LoVo (cell line): ENCODE data around the gene PDZK1IP1.

Experiments used
- DNase-seq: peaks from one replicate; pipeline ENCODE4 v3.0.0-alpha.2; 2016; ENCODE audit warnings: low spot score

PDZK1IP1 gene

DNA sequence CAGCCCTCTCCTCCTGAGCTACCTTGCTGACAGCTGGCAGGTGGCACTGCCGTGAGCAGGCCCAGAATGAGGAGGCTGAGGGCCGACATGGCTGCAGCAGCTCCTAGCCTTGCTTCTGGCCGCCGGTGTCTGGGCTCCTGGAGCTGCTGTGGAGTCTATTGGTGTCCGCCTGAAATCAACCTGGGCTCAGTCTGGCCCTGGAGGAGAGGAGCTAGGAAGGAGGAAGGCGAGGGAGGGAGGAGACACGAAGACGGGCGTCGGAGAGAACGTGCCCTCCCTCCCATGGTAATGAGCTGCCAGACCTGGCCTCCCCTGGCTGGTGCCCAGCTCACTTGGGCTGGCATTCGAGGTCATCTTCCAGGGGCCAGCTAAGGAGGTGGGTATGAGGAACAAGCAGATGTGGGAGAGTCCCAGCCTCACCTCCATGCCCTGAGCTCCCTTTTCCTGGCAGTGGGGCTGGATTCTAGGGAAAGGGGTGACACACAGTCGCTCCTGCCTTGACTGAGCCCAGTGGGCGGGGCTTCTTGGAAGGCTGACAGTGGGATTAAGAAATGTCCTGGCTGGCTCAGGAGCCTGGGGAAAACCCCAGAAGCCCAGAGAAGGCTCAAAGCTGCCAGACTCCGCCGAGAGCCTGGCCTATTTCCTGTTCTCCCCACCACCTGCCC, at the start of gene PDZK1IP1:
Gene PDZK1IP1, minus strand, starts transcription at position 193 of the 665 bp plus-strand sequence. Its CDS starts 104 bp downstream, at position 89.
- DNase-seq = peak; percentile 64

GRCh38 chr1:47238935-47239592, 49.2 kb upstream of the PDZK1IP1 start:
- no peak for DNase-seq

DNA sequence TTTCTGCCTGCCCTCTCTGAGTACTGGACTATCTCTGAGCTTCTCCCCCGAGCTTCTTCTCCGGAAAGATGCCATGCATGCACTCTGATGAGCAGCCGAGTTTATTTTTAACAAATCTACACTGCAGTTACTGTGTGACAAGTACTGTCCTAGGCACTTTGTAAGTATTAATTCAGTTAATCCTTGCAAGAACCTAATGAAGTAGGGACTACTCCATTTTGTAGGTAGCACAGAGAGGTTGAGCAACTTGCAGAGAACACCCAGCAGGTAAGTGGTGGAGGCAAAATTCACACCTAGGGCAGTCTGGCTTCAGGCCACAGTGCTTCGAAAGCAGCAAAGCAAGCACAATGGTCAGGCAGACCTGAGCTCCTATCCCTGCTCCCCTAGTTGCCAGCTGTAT, 46.0 kb upstream of the PDZK1IP1 start:
- DNase-seq = no peak

DNA sequence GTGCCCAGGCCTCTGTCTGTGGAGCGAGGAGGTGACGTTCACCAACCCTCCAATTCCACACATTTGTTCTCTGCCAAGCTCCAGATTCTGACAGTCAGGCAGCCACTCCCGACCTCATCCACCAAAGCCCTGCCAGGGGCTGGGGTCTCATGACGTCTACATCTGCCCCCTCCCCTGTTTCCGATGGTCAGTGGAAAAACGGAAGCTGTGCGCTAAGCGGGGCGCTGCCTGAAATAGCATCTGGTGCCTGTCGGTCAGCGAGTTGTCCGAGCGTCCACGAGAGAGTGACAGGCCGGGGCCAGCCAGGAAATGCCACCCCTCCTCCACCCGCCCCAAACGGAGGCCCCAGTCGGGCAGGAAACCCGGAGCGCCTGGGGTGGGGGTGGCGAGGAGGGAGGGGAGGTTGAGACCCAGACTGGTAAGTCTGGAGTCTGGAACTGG, 45.4 kb upstream of the PDZK1IP1 start:
- no peak for DNase-seq

DNA sequence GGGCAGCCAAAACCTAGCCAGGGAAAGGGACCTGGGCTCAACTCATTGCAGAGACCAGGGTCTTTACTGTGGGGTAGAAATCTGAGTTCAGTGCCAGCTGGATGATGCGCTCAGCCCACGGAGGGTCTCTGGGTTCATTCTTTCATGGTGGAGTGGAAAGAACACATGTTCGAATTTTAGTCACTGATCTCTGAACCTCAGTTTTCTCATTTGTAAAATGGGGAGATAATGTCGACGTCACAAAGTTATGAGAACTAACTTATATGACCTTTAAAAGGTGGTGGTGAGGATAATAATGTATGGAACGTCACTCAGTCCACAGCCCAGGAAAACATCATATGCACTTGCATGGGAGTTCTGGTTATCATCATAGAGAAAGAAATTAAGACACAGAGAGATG, 43.4 kb upstream of the PDZK1IP1 start:
- DNase-seq = no peak

- no peak for DNase-seq
Observed at GRCh38 chr1:47232187-47232874, 42.5 kb upstream of the PDZK1IP1 start, which contains the start of gene TAL1. Gene TAL1 (minus strand): TSS chr1:47232225. CDS start chr1:47225888, 6,337 bp downstream.

DNA sequence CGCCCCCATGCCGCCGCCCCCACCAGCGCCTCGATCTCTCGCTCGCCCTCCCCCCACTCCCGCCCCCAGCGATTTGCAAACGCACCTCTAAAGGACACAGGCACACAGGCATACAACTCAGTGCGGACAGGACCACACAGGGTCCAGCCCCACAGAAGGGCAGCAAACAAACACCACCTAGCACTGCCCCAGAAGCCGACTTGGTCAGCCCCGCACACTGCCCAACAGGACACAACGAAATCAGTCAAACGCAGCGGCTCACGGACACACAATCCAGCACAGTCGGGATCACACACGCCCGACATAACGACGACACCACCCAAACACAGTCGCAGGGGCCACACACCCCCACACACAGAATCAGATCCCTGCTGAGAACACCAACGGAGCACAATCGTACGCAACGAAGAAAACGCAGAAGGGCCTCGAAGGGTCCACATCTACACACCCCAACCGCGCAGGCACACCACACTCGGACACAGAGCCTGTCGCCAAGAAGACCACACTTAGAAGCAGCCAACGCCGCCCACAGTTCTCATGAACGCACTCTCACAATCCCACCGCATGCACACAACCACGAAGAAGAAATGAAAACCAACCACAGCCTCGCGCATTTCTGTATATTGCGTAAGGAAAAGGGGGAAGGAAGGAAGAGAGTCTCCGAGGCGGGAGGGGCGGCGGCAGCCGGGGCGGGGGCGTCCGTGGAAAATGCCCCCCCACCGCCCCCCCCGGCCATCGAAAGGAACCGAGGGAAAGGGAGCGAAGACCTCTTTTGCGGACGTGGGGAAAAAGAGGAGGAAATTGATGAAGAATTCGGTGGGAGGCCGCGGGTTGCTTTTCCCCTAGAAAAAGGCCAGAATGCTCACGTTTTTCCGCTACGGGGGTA, 41.7 kb upstream of the PDZK1IP1 start:
- DNase-seq = no peak

DNA sequence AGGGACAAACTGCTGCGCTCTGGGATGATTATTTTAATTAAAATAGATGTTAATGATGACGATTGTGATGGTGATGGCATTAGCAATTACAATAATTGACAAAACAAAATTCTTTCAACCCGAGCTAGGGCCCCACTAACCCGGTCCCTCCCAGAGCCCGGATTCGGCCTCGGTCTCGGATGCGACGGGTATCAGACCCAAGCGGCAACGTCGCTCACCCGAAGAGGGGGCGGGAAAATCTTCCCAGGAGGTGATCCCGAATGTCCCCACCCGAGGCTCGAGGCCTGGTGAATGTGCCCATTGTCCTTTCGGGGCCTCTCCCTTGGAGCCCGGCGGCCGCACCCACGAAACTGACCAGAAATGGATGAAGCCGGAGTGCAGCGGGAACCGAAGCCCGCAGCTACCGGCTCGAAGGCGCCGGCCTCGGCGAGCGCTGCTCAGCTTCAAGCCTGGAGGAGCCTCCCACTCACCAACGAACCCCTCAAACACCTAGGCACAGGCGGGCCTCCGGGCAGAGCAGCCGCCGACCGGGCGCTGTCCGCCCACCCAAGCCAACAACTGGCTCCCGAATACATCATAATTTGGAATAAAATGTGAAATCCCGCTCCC, 41.0 kb upstream of the PDZK1IP1 start:
- DNase-seq = no peak

DNA sequence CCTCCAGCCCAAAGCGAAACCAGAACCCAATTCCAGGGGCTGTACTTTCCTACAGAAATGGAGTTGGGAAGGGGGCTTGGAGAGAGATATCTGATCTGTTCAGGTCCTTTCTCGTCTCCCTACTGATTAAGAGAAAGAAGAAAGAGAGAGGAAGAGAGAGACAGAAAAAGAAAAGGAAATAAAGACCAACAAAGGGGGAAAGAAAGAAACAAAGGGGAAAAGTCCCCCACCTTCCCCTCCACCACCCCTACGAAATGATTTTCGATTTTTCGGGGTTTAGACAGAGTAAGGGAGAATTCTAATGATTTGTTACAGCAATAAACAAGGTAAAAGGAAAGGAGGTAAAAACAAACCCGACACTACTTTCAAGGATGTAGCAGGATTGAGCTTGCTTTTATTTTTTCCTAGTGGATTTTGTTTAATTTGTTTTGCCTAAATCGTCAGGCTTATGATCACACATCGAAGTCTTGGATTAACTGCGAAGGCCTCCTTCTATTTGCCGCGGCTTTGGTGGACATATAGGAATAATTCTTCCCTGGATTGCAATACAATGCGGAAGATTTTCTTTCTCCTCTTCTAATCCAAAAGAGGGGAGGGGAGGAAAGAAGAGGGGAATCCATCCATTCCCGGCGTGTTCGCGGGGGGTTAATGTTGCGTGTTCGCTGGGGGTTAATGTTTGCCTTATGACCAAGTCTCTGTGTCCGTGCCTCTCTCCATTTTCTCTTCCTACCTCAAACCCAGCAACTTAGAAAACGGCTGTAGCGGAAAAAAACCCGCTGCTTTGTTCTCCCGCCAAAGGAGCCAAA, 40.3 kb upstream of the PDZK1IP1 start:
- DNase-seq = no peak

- no peak for DNase-seq
Observed at GRCh38 chr1:47229031-47229885, 39.4 kb upstream of the PDZK1IP1 start.

GRCh38 chr1:47228644-47229030, 38.8 kb upstream of the PDZK1IP1 start:
- no peak for DNase-seq

DNA sequence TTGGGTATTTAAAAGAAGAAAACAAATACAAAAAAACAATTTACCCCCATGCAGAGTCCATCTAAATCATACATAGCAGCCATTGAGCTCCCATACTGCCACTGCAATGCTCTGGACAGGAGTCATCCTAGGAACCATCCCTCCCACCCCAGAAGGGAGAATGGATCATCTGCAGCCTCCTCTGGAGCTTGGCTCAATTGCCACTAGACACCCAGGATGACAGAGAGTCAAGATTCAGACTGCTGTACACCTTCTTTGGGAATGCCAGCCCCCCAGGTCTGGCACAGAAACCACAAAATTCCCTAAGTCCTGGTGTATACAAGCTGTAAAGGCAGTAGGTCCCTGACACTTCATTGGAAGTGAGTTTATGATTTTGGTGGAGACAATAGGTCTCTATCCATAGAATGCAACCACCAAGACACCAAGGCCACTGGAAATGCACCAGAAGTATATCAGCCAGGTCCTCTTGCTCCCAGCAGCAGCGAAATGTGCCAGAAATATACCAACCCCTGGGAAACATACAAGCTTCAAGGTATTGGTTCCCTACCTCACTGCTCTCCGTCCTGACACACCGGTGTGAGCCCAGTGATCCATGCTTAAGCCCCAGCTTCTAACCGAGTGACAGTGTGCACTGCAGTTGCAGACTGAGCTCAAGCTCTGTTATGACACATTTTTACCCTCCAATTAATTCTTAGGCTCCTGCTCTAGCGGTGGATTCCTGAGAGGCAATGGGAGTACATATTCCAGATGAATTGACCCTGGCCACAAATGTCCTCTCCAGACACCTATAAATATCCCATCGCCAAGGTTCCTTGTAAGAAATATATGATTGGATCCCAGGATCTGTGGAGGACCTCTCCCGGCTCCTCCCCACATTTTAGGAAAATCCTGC, 37.8 kb upstream of the PDZK1IP1 start:
- DNase-seq = no peak

DNA sequence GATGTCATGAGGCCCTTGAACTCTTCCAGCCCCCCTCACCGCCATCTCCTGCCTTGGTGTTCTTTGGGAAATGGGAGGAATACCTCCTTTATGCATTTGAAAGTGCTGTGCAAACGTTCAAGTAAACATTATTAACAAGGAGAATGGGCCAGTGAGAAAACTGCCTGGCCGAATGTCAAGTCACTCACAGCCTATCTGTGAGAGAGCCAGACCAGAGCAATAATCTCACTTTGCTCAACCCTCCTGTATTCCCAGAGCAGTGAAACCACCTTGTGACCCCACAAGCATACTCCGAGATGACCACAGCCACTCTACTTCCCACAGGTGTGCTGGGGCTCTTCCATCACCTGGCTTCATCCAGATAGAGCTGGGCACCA, 37.0 kb upstream of the PDZK1IP1 start:
- no peak for DNase-seq

- DNase-seq = no peak
Observed at GRCh38 chr1:47226121-47226838, 36.4 kb upstream of the PDZK1IP1 start.

DNA sequence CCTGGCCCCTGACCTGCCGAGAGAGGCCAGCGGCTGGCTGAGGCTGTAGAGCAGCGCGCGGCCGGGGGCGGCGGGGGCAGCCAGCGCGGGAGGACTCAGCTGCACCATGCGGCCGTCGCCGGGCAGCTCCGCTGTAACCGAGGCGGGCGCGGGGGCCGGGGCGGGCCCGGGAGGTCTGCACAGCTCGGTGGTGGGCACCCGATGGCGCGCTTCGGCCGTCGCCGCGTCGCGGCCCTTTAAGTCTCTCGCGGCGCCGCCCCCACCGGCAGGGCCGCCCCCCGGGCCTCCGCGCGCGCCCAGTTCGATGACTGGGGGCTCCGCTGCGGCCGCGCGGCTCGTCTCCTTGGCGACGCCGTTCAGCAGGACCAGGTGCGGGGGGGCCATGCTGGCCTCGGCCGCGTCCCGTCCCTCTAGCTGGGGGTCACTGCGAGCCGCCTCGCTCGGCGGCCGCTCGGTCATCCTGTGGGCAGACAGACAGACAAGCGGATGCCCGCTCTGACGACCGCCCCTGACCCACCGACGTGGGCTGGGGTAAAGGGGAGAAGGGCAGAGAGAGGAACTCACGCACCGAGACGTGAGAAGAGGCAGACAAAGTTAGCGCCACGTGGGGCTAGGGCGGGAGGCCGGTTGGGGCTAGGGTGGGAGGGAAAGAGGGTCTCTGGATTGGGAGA, 35.7 kb upstream of the PDZK1IP1 start:
- no peak for DNase-seq

DNA sequence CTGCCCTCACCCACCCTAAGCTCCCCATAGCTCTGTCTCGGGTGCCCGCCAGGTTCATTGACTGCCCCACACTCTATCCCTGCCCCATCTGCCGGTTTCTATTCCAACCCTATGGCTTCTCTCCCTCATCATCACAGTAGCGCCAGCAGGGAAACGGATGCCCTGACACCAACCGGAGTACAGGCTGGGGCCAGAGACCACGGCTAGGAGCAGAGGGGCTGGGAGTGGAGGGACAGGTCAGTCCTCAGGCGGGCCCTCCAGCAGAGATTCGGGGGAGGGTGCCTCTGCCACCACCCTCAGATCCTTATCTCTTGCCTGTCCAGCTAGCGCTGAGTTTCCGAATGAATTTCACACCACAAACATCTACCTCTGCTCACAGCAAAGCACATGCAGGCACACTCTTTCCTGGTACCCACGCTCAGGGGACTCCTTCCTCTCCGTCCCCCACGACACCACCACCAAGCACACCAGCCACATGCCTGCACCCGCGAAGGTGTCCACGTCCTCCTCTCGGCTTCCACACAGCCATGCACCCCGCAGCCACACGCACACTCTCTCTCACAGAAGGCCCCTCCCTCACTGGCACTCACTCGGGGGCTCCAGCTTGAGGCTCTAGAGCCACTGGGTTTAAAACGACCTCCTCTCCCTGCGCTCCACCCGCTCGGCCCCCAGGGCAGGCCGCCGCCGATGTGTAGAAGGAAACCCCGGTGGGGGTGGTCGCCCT, 35.0 kb upstream of the PDZK1IP1 start:
- no peak for DNase-seq
